GM23248 (cell line): Measurements from ENCODE around the gene CYP27B1.

ENCODE experiments used
- EZH2 ChIP-seq: fragments of 200-600 bp; sonication (generic); IDR thresholded peaks from 2 replicates; pipeline ENCODE4 v1.6.1; 2018; ENCODE audit warnings: antibody characterized with exemption, mild to moderate bottlenecking; ENCODE audit not compliant: insufficient read depth, poor library complexity, severe bottlenecking
- EZH2phosphoT487 ChIP-seq: fragments of 200-600 bp; sonication (generic); IDR thresholded peaks from 2 replicates; pipeline ENCODE4 v1.6.1; 2018; ENCODE audit warnings: antibody characterized with exemption, moderate library complexity, mild to moderate bottlenecking, low read depth; ENCODE audit not compliant: insufficient read depth

GRCh38 chr12:57720606-57721595 is 46.0 kb downstream of the CYP27B1 start:
- TF ChIP-seq EZH2 (no peak), EZH2phosphoT487 (no peak)
